Calu3 (cell line): Measurements from ENCODE around the gene LMO2. TPM values are rescaled to one million over a fixed set of nuclear protein-coding genes. Genes with fewer than 3 reads are reported as not detected.
"Not testable (repeated sequence)": the region's sequence is repeated elsewhere in the genome, so short reads cannot be mapped to it uniquely, and the experiment has no call there.

Source experiments
- BruUV-seq: library from RNA; stranded (reverse); fragments of 400-500 nt; replicated peaks from 2 replicates; lab custom pipeline; 2021; lab: Mats Ljungman, UMichigan
- CTCF ChIA-PET: fragments of 300-600 bp; sonication (Branson Sonifier 250); formaldehyde crosslinking; loops from one replicate; lab custom pipeline; 2022; ENCODE audit warnings: antibody characterized with exemption; lab: Charles Lee
- DNase-seq: peaks from one replicate; pipeline ENCODE4 v3.0.0; 2022
- H3K27ac Mint-ChIP-seq: one replicate; pipeline ENCODE4 v1.8.0; 2022; ENCODE audit warnings: mixed read lengths; ENCODE audit not compliant: unreplicated experiment
- H3K27me3 Mint-ChIP-seq: one replicate; pipeline ENCODE4 v1.8.0; 2022; ENCODE audit warnings: mixed read lengths; ENCODE audit not compliant: unreplicated experiment
- H3K36me3 Mint-ChIP-seq: one replicate; pipeline ENCODE4 v1.8.0; 2022; ENCODE audit warnings: mild to moderate bottlenecking, moderate library complexity, mixed read lengths; ENCODE audit not compliant: insufficient read depth, unreplicated experiment
- H3K4me1 Mint-ChIP-seq: one replicate; pipeline ENCODE4 v1.8.0; 2022; ENCODE audit warnings: mild to moderate bottlenecking, low read depth, mixed read lengths; ENCODE audit not compliant: unreplicated experiment
- H3K4me3 Mint-ChIP-seq: one replicate; pipeline ENCODE4 v1.8.0; 2022; ENCODE audit warnings: mild to moderate bottlenecking, low read depth, moderate library complexity, mixed read lengths; ENCODE audit not compliant: unreplicated experiment
- H3K9me3 Mint-ChIP-seq: one replicate; pipeline ENCODE4 v1.8.0; 2022; ENCODE audit warnings: low read depth, mixed read lengths; ENCODE audit not compliant: unreplicated experiment
- intact Hi-C: fragments of 100-400 bp; cut with micrococcal nuclease; formaldehyde crosslinking; loops from one replicate; pipeline ENCODE4 v1.10.0; 2022; ENCODE audit not compliant: unreplicated experiment
- total RNA-seq: library from RNA; stranded (reverse); gene quantifications from 2 replicates; pipeline ENCODE4 v1.2.3, GENCODE V29; 2022
- TF ChIP-seq, protein P1 (sequence below): fragments of 200-600 bp; IDR thresholded peaks from one replicate; pipeline ENCODE4 v1.8.0; 2022; ENCODE audit warnings: antibody characterized with exemption; ENCODE audit not compliant: unreplicated experiment

The LMO2 gene
- total RNA-seq, 1 experiment from 2014 or later = 0.38 TPM

- H3K27ac Mint-ChIP-seq = no peak overlapping the region
- no peaks in the 10 kb centered on the region for H3K9me3 Mint-ChIP-seq
- peaks cover 83% of the 10 kb centered on the region for H3K27me3 Mint-ChIP-seq
- H3K36me3 Mint-ChIP-seq = no peaks in the 10 kb centered on the region
- BruUV-seq = no TSS peak
- no peaks in the 10 kb centered on the region for H3K4me1 Mint-ChIP-seq
- CTCF ChIA-PET = no interaction called here
- no peak overlapping the region for H3K4me3 Mint-ChIP-seq
- no peak for DNase-seq
- TF ChIP-seq, protein P1, sequence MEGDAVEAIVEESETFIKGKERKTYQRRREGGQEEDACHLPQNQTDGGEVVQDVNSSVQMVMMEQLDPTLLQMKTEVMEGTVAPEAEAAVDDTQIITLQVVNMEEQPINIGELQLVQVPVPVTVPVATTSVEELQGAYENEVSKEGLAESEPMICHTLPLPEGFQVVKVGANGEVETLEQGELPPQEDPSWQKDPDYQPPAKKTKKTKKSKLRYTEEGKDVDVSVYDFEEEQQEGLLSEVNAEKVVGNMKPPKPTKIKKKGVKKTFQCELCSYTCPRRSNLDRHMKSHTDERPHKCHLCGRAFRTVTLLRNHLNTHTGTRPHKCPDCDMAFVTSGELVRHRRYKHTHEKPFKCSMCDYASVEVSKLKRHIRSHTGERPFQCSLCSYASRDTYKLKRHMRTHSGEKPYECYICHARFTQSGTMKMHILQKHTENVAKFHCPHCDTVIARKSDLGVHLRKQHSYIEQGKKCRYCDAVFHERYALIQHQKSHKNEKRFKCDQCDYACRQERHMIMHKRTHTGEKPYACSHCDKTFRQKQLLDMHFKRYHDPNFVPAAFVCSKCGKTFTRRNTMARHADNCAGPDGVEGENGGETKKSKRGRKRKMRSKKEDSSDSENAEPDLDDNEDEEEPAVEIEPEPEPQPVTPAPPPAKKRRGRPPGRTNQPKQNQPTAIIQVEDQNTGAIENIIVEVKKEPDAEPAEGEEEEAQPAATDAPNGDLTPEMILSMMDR = no peak
- intact Hi-C loops = no loop called here
Observed at GRCh38 chr11:33847251-33847650, 44.6 kb downstream of the LMO2 start.

DNA sequence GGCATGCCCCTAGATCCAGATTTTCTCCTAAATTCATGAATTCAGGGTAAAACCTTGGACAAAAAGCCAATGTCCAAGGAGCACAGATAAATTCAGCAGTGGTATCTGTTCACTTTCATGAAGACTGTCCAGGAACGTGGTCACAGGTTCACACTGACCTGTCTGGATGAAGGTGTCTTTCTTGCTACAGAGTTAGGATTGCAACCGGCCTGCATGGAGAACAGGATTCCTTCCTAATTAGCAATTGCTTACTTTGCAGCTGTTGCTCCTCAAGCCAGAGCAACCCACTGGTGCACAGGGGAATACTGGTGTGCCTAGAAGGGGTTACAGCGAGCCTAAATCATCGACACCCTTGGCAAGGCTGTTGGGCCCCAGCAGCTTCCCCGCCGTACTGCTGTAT lies 47.6 kb downstream of the LMO2 start:
- H3K27ac Mint-ChIP-seq = no peak overlapping the region
- intact Hi-C loops = no loop called here
- DNase-seq = no peak
- BruUV-seq = no TSS peak
- no peaks in the 10 kb centered on the region for H3K36me3 Mint-ChIP-seq
- CTCF ChIA-PET = interaction anchor here (0.6 kb wide), 1 partner anchor 172 kb away, joined by 4 read pairs; no protein-coding TSS in a partner anchor
- H3K9me3 Mint-ChIP-seq = no peaks in the 10 kb centered on the region
- H3K27me3 Mint-ChIP-seq = peaks cover 88% of the 10 kb centered on the region
- no peak overlapping the region for H3K4me3 Mint-ChIP-seq
- no peaks in the 10 kb centered on the region for H3K4me1 Mint-ChIP-seq
- TF ChIP-seq, protein P1 = no peak

DNA sequence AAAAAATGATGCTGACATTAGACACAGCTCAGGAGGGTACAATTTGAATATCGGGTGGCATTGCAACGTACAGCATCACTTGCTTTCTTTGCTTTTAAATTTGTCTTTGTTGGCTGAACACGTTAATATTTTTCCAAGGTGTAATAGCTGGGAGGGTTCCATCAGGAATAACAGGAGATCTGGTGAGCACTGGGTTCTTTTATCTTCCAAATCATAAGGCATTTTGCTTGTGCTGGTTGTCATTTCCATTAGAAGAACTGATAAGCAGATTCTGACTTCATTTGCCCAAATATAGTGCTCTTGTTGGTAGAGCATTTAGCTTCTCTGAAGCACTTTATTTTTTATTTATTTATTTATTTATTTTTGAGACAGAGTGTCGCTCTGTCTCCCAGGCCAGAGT lies 48.9 kb downstream of the LMO2 start:
- no peak for DNase-seq
- no TSS peak for BruUV-seq
- Mint-ChIP-seq H3K27me3 (peaks cover 85% of the 10 kb centered on the region), H3K36me3 (no peaks in the 10 kb centered on the region), H3K27ac (no peak overlapping the region), H3K4me3 (no peak overlapping the region), H3K4me1 (no peaks in the 10 kb centered on the region), H3K9me3 (no peaks in the 10 kb centered on the region)
- CTCF ChIA-PET = interaction anchor here (0.8 kb wide), 1 partner anchor 8 kb away, joined by 3 read pairs; no protein-coding TSS in a partner anchor
- intact Hi-C loops = no loop called here
- TF ChIP-seq, protein P1 = no peak

- no TSS peak for BruUV-seq
- Mint-ChIP-seq H3K27ac (no peak overlapping the region), H3K4me1 (no peaks in the 10 kb centered on the region), H3K4me3 (no peak overlapping the region), H3K36me3 (no peaks in the 10 kb centered on the region), H3K9me3 (no peaks in the 10 kb centered on the region), H3K27me3 (peaks cover 85% of the 10 kb centered on the region)
- intact Hi-C loops = no loop called here
- TF ChIP-seq, protein P1 = no peak
- CTCF ChIA-PET = interaction anchor here (0.8 kb wide), 1 partner anchor 8 kb away, joined by 3 read pairs; no protein-coding TSS in a partner anchor
- DNase-seq = no peak
Observed at GRCh38 chr11:33842236-33842915, 49.5 kb downstream of the LMO2 start.

DNA sequence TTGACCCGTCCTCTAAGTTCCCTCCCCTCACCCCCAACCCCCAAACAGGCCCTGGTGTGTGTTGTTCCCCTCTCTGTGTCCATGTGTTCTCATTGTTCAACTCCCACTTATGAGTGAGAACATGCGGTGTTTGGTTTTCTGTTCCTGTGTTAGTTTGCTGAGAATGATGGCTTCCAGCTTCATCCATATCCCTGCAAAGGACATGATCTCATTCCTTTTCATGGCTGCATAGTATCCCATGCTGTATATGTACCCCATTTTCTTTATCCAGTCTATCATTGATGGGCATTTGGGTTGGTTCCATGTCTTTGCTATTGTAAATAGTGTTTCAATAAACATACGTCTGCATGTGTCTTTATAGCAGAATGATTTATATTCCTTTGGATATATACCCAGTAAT lies 53.6 kb downstream of the LMO2 start:
- H3K27me3 Mint-ChIP-seq = peaks cover 75% of the 10 kb centered on the region
- BruUV-seq, H3K9me3 Mint-ChIP-seq, intact Hi-C loops, H3K4me3 Mint-ChIP-seq, H3K36me3 Mint-ChIP-seq, H3K4me1 Mint-ChIP-seq, DNase-seq, H3K27ac Mint-ChIP-seq: not testable (repeated sequence)
- CTCF ChIA-PET = interaction anchor here (0.5 kb wide), 1 partner anchor 33 kb away, joined by 6 read pairs; no protein-coding TSS in a partner anchor

DNA sequence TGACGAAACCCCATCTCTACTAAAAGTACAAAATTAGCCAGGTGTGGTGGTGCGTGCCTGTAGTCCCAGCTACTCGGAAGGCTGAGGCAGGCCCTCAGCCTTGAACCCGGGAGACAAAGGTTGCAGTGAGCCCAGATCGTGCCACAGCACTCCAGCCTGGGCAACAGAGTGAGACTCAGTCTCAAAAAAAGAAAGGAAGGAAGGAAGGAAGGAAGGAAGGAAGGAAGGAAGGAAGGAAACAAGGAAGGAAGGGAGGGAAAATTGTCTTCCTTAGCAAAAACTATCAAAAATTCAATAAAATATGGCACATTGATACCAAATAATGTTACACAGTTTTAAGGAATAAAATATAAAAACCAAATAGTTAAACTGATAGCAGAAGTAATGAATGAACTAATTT lies 54.5 kb downstream of the LMO2 start:
- H3K36me3 Mint-ChIP-seq, DNase-seq, H3K27ac Mint-ChIP-seq, BruUV-seq, H3K4me1 Mint-ChIP-seq, H3K4me3 Mint-ChIP-seq, intact Hi-C loops, H3K9me3 Mint-ChIP-seq: not testable (repeated sequence)
- H3K27me3 Mint-ChIP-seq = peaks cover 66% of the 10 kb centered on the region
- CTCF ChIA-PET = interaction anchor here (0.6 to 1.2 kb wide), 2 partner anchors 33 to 520 kb away, joined by 3 to 5 read pairs; no protein-coding TSS in a partner anchor
